ENCODE results near the gene IL21.

DNA sequence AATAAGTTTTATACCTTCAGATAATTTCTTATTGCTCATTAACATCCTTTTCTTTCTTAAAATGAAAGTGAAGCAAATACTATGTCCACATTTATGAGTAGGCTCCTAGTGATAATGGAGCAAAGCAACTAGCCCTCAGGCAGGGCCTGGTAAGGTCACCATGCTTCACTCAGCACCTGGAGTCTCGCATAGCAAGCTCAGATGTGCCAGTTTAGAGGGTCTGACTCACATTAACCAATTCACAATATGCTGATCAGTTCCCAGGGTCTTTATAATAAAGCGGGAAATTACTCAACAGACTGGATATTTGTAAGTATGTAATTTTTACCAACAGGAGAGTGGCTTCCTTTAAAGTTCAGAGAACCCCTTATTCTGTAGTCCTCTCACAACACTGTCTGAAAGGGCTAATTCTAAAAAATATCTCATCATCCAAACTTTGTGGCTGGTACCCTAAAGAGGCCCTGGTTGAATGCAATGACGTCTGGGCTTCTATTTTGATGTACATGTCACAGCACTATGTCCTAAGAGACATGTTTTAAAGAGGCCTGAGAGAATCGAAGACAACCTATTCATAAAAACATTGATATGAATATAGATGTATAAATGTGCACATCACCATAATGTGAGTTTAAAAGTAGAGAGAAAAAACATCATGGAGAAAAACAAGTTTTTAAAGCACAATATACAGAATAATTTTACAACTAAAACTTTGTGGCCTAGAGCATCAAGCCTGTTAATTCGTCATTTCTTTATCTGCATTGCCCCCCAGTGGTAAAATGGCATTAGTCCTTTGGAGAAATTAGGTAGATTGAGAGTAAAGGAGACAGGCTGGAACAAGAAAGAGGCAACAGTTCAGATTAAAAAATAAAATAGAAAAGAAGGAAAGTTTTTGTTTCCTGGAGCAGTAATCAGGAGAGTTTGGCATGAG lies 44.3 kb downstream of the IL21 start:
- no peak for TF ChIP-seq POLR2AphosphoS5 (IDR thresholded peaks at IDR 0.05; ENCODE audit: low read depth, low read length)
- no peak for TF ChIP-seq POLR2A (IDR thresholded peaks at IDR 0.05; ENCODE audit: low read depth, low read length)

All from GM12892 (cell line).